B cell (primary cell): ENCODE data around the gene CCDC122. TPM values are rescaled to one million over a fixed set of nuclear protein-coding genes. Genes with fewer than 3 reads are reported as not detected.
A peak's percentile ranks its signal among the peaks of the same experiment; 100 is the strongest.

ENCODE experiments used
- ATAC-seq: fragments of 200-7000 bp; cut with Tn5 transposase; one replicate; pipeline ENCODE4 v1.10.0; 2021; ENCODE audit warnings: low read depth, mild to moderate bottlenecking, moderate number of reproducible peaks, moderate library complexity
- CTCF ChIA-PET: fragments of 350-600 bp; sonication (Branson Sonifier 250); formaldehyde crosslinking; loops from one replicate; lab custom pipeline; 2021; ENCODE audit warnings: antibody characterized with exemption, inconsistent platforms; lab: Charles Lee
- POLR2A ChIA-PET: fragments of 350-600 bp; sonication (Branson Sonifier 250); formaldehyde crosslinking; loops from one replicate; lab custom pipeline; 2021; ENCODE audit warnings: antibody characterized with exemption; lab: Charles Lee
- DNase-seq: peaks from one replicate; pipeline ENCODE4 v3.0.0; 2013
- H2AFZ ChIP-seq: 2 replicates; pipeline ENCODE4 v1.6.1; 2012; ENCODE audit warnings: mild to moderate bottlenecking, low read depth, low read length; ENCODE audit not compliant: insufficient read depth, poor library complexity, severe bottlenecking
- H3K27ac ChIP-seq, 2 donors: 1 replicate in 1 of 2; 2 replicates in 1 of 2; pipeline ENCODE4 v1.5.1; 2012 to 2013; ENCODE audit warnings: low read length in 2 of 2, mild to moderate bottlenecking in 2 of 2, moderate library complexity in 1 of 2
- H3K27me3 ChIP-seq, 4 experiments: fragments of 200-600 bp in 1 of 4; sonication (generic) in 1 of 4; replicated peaks in 1 of 4; 1 replicate in 2 of 4; 2 replicates in 2 of 4; pipeline versions ENCODE4 v1.6.1 to v1.7.0; 2013 to 2016; ENCODE audit warnings: low read length in 3 of 4, mild to moderate bottlenecking in 2 of 4, mixed read lengths in 1 of 4, moderate library complexity in 1 of 4; ENCODE audit not compliant: insufficient read depth in 4 of 4, control insufficient read depth in 3 of 4; ENCODE audit errors: control extremely low read depth in 1 of 4
- H3K36me3 ChIP-seq, 2 experiments: replicated peaks in 1 of 2; 1 replicate in 1 of 2; 2 replicates in 1 of 2; pipeline versions ENCODE4 v1.6.1 to v1.7.1; 2013; ENCODE audit warnings: low read length in 1 of 2; ENCODE audit not compliant: insufficient read depth in 2 of 2, control insufficient read depth in 1 of 2; ENCODE audit errors: control extremely low read depth in 1 of 2, extremely low read depth in 1 of 2
- H3K4me1 ChIP-seq, 2 donors: fragments of 200-600 bp in 1 of 2; sonication (generic) in 1 of 2; 1 replicate in 1 of 2; 2 replicates in 1 of 2; pipeline versions ENCODE4 v1.5.1 to v1.6.1; 2013 to 2017; ENCODE audit warnings: low read length in 2 of 2; ENCODE audit not compliant: control insufficient read depth in 2 of 2, insufficient read depth in 2 of 2
- H3K4me2 ChIP-seq: replicated peaks from 2 replicates; pipeline ENCODE3; 2012; ENCODE audit warnings: mild to moderate bottlenecking, low read depth, low read length; ENCODE audit not compliant: poor library complexity, severe bottlenecking
- H3K4me3 ChIP-seq, 5 experiments: fragments of 200-600 bp in 1 of 5; sonication (generic) in 1 of 5; 1 replicate in 3 of 5; 2 replicates in 2 of 5; pipeline versions ENCODE4 v1.5.1 to v1.7.0; 2011 to 2016; ENCODE audit warnings: low read length in 4 of 5, mild to moderate bottlenecking in 4 of 5, low read depth in 2 of 5, control low read depth in 1 of 5, moderate library complexity in 1 of 5; ENCODE audit not compliant: insufficient read depth in 1 of 5; ENCODE audit errors: control extremely low read depth in 1 of 5, extremely low read depth in 1 of 5
- H3K79me2 ChIP-seq: fragments of 200-600 bp; sonication (generic); one replicate; pipeline ENCODE4 v1.6.0; 2016; ENCODE audit warnings: low read length; ENCODE audit not compliant: control insufficient read depth, insufficient read depth
- H3K9ac ChIP-seq: fragments of 200-600 bp; sonication (generic); 2 replicates; pipeline ENCODE4 v1.6.1; 2017; ENCODE audit warnings: mild to moderate bottlenecking, low read length, moderate library complexity
- H3K9me3 ChIP-seq, 3 donors: one replicate each; pipeline versions ENCODE4 v1.6.1 to v1.7.1; 2013; ENCODE audit warnings: low read length in 2 of 3; ENCODE audit not compliant: control insufficient read depth in 2 of 3, insufficient read depth in 1 of 3; ENCODE audit errors: control extremely low read depth in 1 of 3
- H4K20me1 ChIP-seq: 2 replicates; pipeline ENCODE4 v1.6.0; 2012; ENCODE audit warnings: mild to moderate bottlenecking, low read length; ENCODE audit not compliant: insufficient read depth, control insufficient read depth, poor library complexity, severe bottlenecking
- H3K27ac Mint-ChIP-seq: one replicate; pipeline ENCODE4 v1.8.0; 2021; ENCODE audit warnings: mixed read lengths
- H3K27me3 Mint-ChIP-seq: one replicate; pipeline ENCODE4 v1.8.0; 2021; ENCODE audit warnings: mixed read lengths
- H3K4me1 Mint-ChIP-seq: one replicate; pipeline ENCODE4 v1.8.0; 2021; ENCODE audit warnings: mixed read lengths
- H3K4me3 Mint-ChIP-seq: one replicate; pipeline ENCODE4 v1.8.0; 2021; ENCODE audit warnings: mixed read lengths
- H3K9me3 Mint-ChIP-seq: one replicate; pipeline ENCODE4 v1.8.0; 2022; ENCODE audit warnings: mixed read lengths; ENCODE audit not compliant: insufficient read depth
- CTCF ChIP-seq: fragments of 200-600 bp; IDR thresholded peaks from one replicate; pipeline ENCODE4 v1.8.0; 2022; ENCODE audit warnings: antibody characterized with exemption, mild to moderate bottlenecking
- EZH2 ChIP-seq: IDR thresholded peaks from 2 replicates; pipeline ENCODE4 v1.6.1; 2012; ENCODE audit warnings: borderline replicate concordance, low read depth, mild to moderate bottlenecking, moderate library complexity, low read length; ENCODE audit not compliant: insufficient read depth, poor library complexity, severe bottlenecking
- WGBS: methylation state at CpG from one replicate; pipeline ENCODE4 v1.1.5; 2013; ENCODE audit warnings: missing lambda C conversion rate; ENCODE audit not compliant: insufficient coverage; 5-methylcytosine and 5-hydroxymethylcytosine counted together
- intact Hi-C: fragments of 100-400 bp; cut with micrococcal nuclease; formaldehyde crosslinking; loops from one replicate; pipeline ENCODE4 v1.10.0; 2022
- polyA plus RNA-seq: library from polyadenylated mRNA; depleted of rRNA; stranded (reverse); fragments of >200 nt; gene quantifications from 2 replicates; pipeline ENCODE4 v1.2.3, GENCODE V29; 2012
- total RNA-seq, 2 donors: library from RNA; stranded (reverse); fragments of 120-200 nt in 1 of 2; gene quantifications; 1 replicate in 1 of 2; 2 replicates in 1 of 2; pipeline versions ENCODE4 v1.2.3 to v1.2.4, GENCODE V29; 2013 to 2022

Gene CCDC122
- total and polyA plus RNA-seq, 2 donors (not counting 1 experiment from before 2014, with no cell fraction given) = 1.1 to 12.1 TPM

- 58% methylated on average over 2 of the region's 2 CpGs for WGBS
- H3K27me3 Mint-ChIP-seq = peaks cover 44% of the 10 kb centered on the region
- ChIA-PET CTCF (interaction anchor here (1.3 kb wide), 1 partner anchor 9 kb away, joined by 3 read pairs; no protein-coding TSS in a partner anchor), POLR2A (no interaction called here)
- peak overlapping the region; percentile 80 for H3K4me3 Mint-ChIP-seq
- H3K79me2 ChIP-seq = no peaks in the 10 kb centered on the region
- peaks cover 0 to 2% (median 0%) of the 10 kb centered on the region in 3 donors for H3K9me3 ChIP-seq
- H3K4me1 Mint-ChIP-seq = peaks cover 16% of the 10 kb centered on the region
- intact Hi-C loops = no loop called here
- H3K4me2 ChIP-seq = no peak overlapping the region
- no peaks in the 10 kb centered on the region for H4K20me1 ChIP-seq
- H2AFZ ChIP-seq = no peak overlapping the region
- no peaks in the 10 kb centered on the region for H3K36me3 ChIP-seq
- no peak for ATAC-seq
- peaks cover 0 to 35% (median 22%) of the 10 kb centered on the region in 4 experiments for H3K27me3 ChIP-seq
- H3K27ac Mint-ChIP-seq = no peak overlapping the region
- H3K27ac ChIP-seq = no peak overlapping the region
- no peak overlapping the region for H3K9ac ChIP-seq
- no peak overlapping the region for H3K4me3 ChIP-seq
- no peak for DNase-seq
- peaks cover 13 to 27% of the 10 kb centered on the region in 2 donors for H3K4me1 ChIP-seq
- H3K9me3 Mint-ChIP-seq = no peaks in the 10 kb centered on the region
- TF ChIP-seq EZH2 (no peak), CTCF (no peak)
These were observed 91.5 kb downstream of the CCDC122 start for GRCh38 chr13:43787997-43788396.

- no peak for ATAC-seq
- Histone ChIP-seq H3K36me3 (no peaks in the 10 kb centered on the region), H3K9me3 (peaks cover 0 to 2% (median 0%) of the 10 kb centered on the region in 3 donors), H4K20me1 (no peaks in the 10 kb centered on the region), H3K4me1 (peaks cover 13 to 27% of the 10 kb centered on the region in 2 donors), H3K4me3 (peak overlapping the region in 3 of 5 experiments; percentile 43 to 56 (median 46)), H2AFZ (peak overlapping the region; percentile 54), H3K9ac (peak overlapping the region; percentile 60), H3K27ac (no peak overlapping the region), H3K4me2 (peak overlapping the region; percentile 90), H3K27me3 (peaks cover 0 to 35% (median 22%) of the 10 kb centered on the region in 4 experiments), H3K79me2 (no peaks in the 10 kb centered on the region)
- Mint-ChIP-seq H3K4me1 (peaks cover 16% of the 10 kb centered on the region), H3K4me3 (peak overlapping the region; percentile 80), H3K27me3 (peaks cover 39% of the 10 kb centered on the region), H3K27ac (no peak overlapping the region), H3K9me3 (no peaks in the 10 kb centered on the region)
- CTCF ChIA-PET = no interaction called here
- intact Hi-C loops = no loop called here
- POLR2A ChIA-PET = no interaction called here
- no peak for TF ChIP-seq EZH2
- no peak for DNase-seq
- WGBS = 20% methylated on average over 1 of the region's 9 CpGs
These were observed 92.0 kb downstream of the CCDC122 start for GRCh38 chr13:43787518-43787891.
